Body of pancreas (tissue), 4 donors: ENCODE data around the gene ZNF469. TPM values are rescaled to one million over a fixed set of nuclear protein-coding genes. Genes with fewer than 3 reads are reported as not detected.

ENCODE experiments used
- ATAC-seq: fragments of 150-250 bp; one replicate; pipeline ENCODE4 v1.9.1; 2016
- DNase-seq, 4 donors: peaks; one replicate each; pipeline ENCODE4 v3.0.0-alpha.2; 2019
- H3K27ac ChIP-seq, 4 donors: fragments of 200-600 bp; sonication (generic); 1 replicate in 3 of 4; 2 replicates in 1 of 4; pipeline versions ENCODE4 v1.5.1 to v1.6.1; 2016 to 2019; ENCODE audit warnings: mild to moderate bottlenecking in 1 of 4, mixed read lengths in 1 of 4, moderate library complexity in 1 of 4
- H3K27me3 ChIP-seq, 2 donors: fragments of 200-600 bp; sonication (generic); one replicate each; pipeline ENCODE4 v1.6.0; 2016; ENCODE audit warnings: mild to moderate bottlenecking in 1 of 2
- H3K36me3 ChIP-seq, 2 donors: fragments of 200-600 bp; sonication (generic); replicated peaks in 1 of 2; 2 replicates each; pipeline ENCODE4 v1.5.1; 2016; ENCODE audit warnings: low read depth in 2 of 2; ENCODE audit not compliant: insufficient read depth in 1 of 2
- H3K4me1 ChIP-seq: fragments of 200-600 bp; sonication (generic); one replicate; pipeline ENCODE4 v1.6.0; 2016
- H3K4me3 ChIP-seq, 2 donors: fragments of 200-600 bp; sonication (generic); 1 replicate in 1 of 2; 2 replicates in 1 of 2; pipeline ENCODE4 v1.5.1; 2016 to 2019
- H3K9me3 ChIP-seq, 3 donors: fragments of 200-600 bp; sonication (generic); 1 replicate in 2 of 3; 2 replicates in 1 of 3; pipeline ENCODE4 v1.5.1; 2016
- POLR2A ChIP-seq, 3 donors: fragments of 450-650 bp; IDR thresholded peaks; one replicate each; pipeline ENCODE4 v1.6.1; 2016; ENCODE audit warnings: antibody characterized with exemption in 3 of 3, mild to moderate bottlenecking in 2 of 3
- WGBS, 2 donors: methylation state at CpG; one replicate each; pipeline ENCODE4 v1.1.5; 2017; 5-methylcytosine and 5-hydroxymethylcytosine counted together
- intact Hi-C: fragments of 100-400 bp; cut with DNase I; formaldehyde crosslinking; loops from one replicate; pipeline ENCODE4 v1.15.1; 2023
- total RNA-seq, 2 donors: library from RNA; depleted of rRNA; stranded (reverse); fragments of >200 nt; gene quantifications; one replicate each; pipeline ENCODE4 v1.1.0, GENCODE V29; 2016
- TF ChIP-seq, protein P1 (sequence below), 7 experiments: fragments of 450-650 bp in 4 of 7; fragments of 200-600 bp in 3 of 7; sonication (generic) in 3 of 7; IDR thresholded peaks; one replicate each; pipeline ENCODE4 v1.5.1; 2016 to 2019; ENCODE audit warnings: antibody characterized with exemption in 7 of 7

The ZNF469 gene
- total RNA-seq, 2 donors from 2014 or later, result 0.99 to 1.0 TPM

- ATAC-seq, result no peak
- Histone ChIP-seq H3K27ac (no peak overlapping the region), H3K27me3 (no peaks in the 10 kb centered on the region), H3K4me1 (no peaks in the 10 kb centered on the region), H3K9me3 (no peaks in the 10 kb centered on the region), H3K36me3 (no peaks in the 10 kb centered on the region), H3K4me3 (no peak overlapping the region)
- intact Hi-C loops, result no loop called here
- DNase-seq, result no peak
- WGBS, 2 donors, result 82 to 88% methylated on average over 12 to 19 of the region's 20 CpGs
- TF ChIP-seq, protein P1, sequence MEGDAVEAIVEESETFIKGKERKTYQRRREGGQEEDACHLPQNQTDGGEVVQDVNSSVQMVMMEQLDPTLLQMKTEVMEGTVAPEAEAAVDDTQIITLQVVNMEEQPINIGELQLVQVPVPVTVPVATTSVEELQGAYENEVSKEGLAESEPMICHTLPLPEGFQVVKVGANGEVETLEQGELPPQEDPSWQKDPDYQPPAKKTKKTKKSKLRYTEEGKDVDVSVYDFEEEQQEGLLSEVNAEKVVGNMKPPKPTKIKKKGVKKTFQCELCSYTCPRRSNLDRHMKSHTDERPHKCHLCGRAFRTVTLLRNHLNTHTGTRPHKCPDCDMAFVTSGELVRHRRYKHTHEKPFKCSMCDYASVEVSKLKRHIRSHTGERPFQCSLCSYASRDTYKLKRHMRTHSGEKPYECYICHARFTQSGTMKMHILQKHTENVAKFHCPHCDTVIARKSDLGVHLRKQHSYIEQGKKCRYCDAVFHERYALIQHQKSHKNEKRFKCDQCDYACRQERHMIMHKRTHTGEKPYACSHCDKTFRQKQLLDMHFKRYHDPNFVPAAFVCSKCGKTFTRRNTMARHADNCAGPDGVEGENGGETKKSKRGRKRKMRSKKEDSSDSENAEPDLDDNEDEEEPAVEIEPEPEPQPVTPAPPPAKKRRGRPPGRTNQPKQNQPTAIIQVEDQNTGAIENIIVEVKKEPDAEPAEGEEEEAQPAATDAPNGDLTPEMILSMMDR (IDR thresholded peaks at IDR 0.05), result no peak
- TF ChIP-seq POLR2A (IDR thresholded peaks at IDR 0.05), result no peak
Observed at GRCh38 chr16:88344411-88345030, 38.2 kb upstream of the ZNF469 start.

DNA sequence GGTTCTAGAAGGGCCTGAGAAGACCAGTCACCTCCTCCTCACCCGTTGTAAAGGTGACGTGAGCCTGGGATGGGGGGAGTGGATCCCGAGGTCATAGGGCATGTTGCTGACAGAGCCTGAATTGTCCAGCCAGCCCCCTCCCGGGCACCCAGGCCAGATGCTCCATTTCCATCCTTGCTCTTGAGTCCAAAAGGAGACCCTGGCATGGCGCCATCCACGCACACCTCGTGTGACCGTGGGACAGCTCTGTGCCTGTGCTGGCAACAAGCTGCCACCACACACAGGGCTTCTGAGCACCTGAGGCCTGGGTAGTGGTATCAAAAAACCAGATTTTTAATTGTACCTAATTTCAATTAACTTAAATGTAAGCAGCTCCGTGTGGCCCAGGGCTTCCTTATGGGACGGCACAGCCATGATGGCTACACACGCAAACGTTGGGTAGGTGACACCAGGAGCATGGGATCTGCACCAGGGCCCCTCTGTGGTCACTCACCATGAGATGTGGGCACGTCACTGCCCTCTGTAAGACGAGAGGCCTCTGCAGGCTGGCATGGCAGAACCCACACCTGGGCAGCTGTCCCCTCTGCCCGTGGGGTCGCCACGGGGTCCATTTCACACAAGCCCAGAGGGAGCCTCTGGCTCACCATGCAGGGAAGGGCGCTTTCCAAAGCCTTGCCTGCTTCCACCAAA lies 37.6 kb upstream of the ZNF469 start:
- intact Hi-C loops, result no loop called here
- Histone ChIP-seq H3K4me1 (no peaks in the 10 kb centered on the region), H3K27me3 (no peaks in the 10 kb centered on the region), H3K36me3 (no peaks in the 10 kb centered on the region), H3K27ac (no peak overlapping the region), H3K4me3 (no peak overlapping the region), H3K9me3 (no peaks in the 10 kb centered on the region)
- DNase-seq (no peak), ATAC-seq (no peak)
- TF ChIP-seq, protein P1 (IDR thresholded peaks at IDR 0.05), result no peak
- no peak for TF ChIP-seq POLR2A (IDR thresholded peaks at IDR 0.05)
- WGBS, 2 donors, result 59 to 63% methylated on average over 9 to 18 of the region's 18 CpGs

DNA sequence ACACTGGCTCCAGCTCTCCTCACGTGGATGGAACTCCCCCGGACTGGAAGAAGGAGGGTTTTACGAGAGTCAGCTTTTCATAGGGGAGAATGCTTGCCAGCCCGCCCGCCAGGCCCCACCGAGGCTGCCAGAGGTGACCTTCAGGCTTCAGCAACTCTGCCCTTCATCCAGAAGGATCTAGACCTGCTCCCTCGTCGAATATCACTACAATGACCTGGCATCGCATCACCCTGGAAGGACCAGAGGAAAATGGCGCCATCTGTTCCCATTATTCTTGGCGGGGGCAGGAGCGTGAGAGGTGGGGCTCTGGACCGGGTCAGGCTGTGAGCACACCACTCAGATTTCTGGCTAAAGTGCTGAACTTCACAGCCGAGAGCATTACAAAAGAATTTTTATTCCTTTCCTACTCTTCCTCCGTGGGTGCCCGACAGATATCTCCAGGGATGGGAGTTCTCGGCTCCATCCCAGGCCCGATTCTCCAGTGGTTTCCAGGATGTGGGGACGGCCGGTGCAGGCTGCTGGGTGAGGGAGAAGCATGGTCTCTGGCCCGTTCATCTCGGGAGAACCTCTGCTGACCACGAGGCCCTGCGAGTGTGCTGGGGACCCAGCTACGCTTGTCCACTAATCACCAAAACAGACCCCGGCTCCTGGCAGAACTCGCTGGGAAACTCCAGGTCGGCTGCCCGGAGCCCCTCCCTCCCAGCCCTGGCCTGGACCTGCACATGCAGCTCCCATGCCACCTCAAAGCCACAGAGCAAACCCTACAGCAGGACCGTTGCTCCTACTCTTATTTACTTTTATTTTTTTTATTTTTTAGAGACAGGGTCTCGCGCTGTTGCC lies 36.8 kb upstream of the ZNF469 start:
- no peak overlapping the region for H3K27ac ChIP-seq
- no peaks in the 10 kb centered on the region for H3K36me3 ChIP-seq
- no peak overlapping the region for H3K4me3 ChIP-seq
- H3K9me3 ChIP-seq, result no peaks in the 10 kb centered on the region
- TF ChIP-seq, protein P1 (IDR thresholded peaks at IDR 0.05), result no peak
- TF ChIP-seq POLR2A (IDR thresholded peaks at IDR 0.05), result no peak
- no peaks in the 10 kb centered on the region for H3K27me3 ChIP-seq
- 66 to 74% methylated on average over 25 to 31 of the region's 32 CpGs for WGBS, 2 donors
- DNase-seq, result no peak
- no peak for ATAC-seq
- intact Hi-C loops, result no loop called here
- H3K4me1 ChIP-seq, result no peaks in the 10 kb centered on the region

- TF ChIP-seq POLR2A (IDR thresholded peaks at IDR 0.05), result no peak
- TF ChIP-seq, protein P1 (IDR thresholded peaks at IDR 0.05), result no peak
- Histone ChIP-seq H3K9me3 (no peaks in the 10 kb centered on the region), H3K27ac (no peak overlapping the region), H3K27me3 (no peaks in the 10 kb centered on the region), H3K4me1 (no peaks in the 10 kb centered on the region), H3K4me3 (no peak overlapping the region), H3K36me3 (no peaks in the 10 kb centered on the region)
- ATAC-seq (no peak), DNase-seq (no peak)
- 71 to 82% methylated on average over 20 to 26 of the region's 26 CpGs for WGBS, 2 donors
- intact Hi-C loops, result no loop called here
Observed at GRCh38 chr16:88346680-88347505, 35.9 kb upstream of the ZNF469 start.
